Tibial artery (tissue), 4 donors: Measurements from ENCODE around the gene PRKCD.
A peak's percentile ranks its signal among the peaks of the same experiment; 100 is the strongest.

ENCODE experiments used
- DNase-seq, 2 donors: peaks; one replicate each; pipeline ENCODE4 v3.0.0-alpha.2; 2019
- H3K27ac ChIP-seq, 2 donors: fragments of 200-600 bp; sonication (generic) in 1 of 2; 1 replicate in 1 of 2; 2 replicates in 1 of 2; pipeline ENCODE4 v1.5.1; 2018 to 2019; ENCODE audit warnings: mild to moderate bottlenecking in 1 of 2
- H3K27me3 ChIP-seq, 2 donors: fragments of 200-600 bp; sonication (generic) in 1 of 2; one replicate each; pipeline versions ENCODE4 v1.5.1 to v1.6.0; 2016 to 2019
- H3K36me3 ChIP-seq, 3 donors: fragments of 200-600 bp; sonication (generic) in 2 of 3; one replicate each; pipeline ENCODE4 v1.5.1; 2016 to 2019; ENCODE audit warnings: mild to moderate bottlenecking in 2 of 3
- H3K4me1 ChIP-seq, 4 donors: fragments of 200-600 bp; sonication (generic) in 2 of 4; 1 replicate in 3 of 4; 2 replicates in 1 of 4; pipeline ENCODE4 v1.5.1; 2016 to 2019
- H3K4me3 ChIP-seq, 2 donors: fragments of 200-600 bp; sonication (generic) in 1 of 2; 1 replicate in 1 of 2; 2 replicates in 1 of 2; pipeline ENCODE4 v1.5.1; 2018 to 2019; ENCODE audit warnings: mild to moderate bottlenecking in 2 of 2
- H3K9me3 ChIP-seq, 3 donors: fragments of 200-600 bp; sonication (generic) in 1 of 3; one replicate each; pipeline ENCODE4 v1.5.1; 2016 to 2019
- intact Hi-C: fragments of 100-400 bp; cut with DNase I; formaldehyde crosslinking; loops from one replicate; pipeline ENCODE4 v1.15.0; 2023; ENCODE audit warnings: low total_unique reads
- TF ChIP-seq, protein P1 (sequence below), 2 experiments: fragments of 200-600 bp in 1 of 2; fragments of 450-650 bp in 1 of 2; IDR thresholded peaks; one replicate each; pipeline ENCODE4 v1.5.1; 2017 to 2019; ENCODE audit warnings: antibody characterized with exemption in 2 of 2, mild to moderate bottlenecking in 1 of 2, moderate library complexity in 1 of 2

Gene PRKCD

DNA sequence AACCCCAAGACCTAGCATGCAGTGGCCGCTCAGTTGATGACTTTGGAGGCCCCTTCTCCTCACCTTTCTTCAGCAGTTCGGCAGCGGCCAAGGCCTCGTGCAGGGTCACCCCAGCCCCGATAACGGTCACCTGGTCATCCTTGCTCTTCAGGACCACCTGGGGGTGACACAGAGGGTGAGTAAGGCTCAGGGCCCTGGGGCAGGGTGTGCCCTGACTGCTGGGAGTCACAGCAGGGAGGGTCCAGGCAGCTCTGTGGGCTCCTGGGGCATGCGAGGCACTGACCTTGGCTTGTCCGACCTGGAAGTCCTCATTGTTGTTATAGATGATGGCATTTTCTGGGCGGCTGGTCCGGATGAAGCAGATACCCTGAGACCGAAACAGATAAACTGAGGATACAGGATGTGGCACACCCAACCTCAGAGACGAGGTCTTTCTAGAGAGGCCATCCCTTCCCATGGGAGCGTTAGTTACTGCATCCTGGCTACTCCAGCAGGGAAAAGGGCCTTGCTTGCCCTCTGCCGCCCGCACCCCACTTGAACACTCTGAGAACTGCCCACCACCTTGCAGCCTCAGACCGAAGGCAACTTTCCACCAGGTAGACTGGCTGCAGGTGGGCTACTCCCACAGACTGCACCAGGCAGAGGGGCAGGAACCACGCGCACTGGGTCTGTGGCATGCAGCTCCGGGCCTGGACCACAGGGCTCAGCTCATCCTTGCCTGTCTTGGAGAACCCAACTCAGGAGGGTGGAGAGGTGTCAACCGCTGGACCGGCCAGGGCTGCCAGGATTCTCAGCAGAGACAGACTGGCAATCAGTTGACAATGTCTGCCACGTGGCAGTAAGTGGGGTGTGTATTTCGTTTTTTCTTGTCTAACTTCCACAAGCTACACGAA, 67.2 kb downstream of the PRKCD start:
- TF ChIP-seq, protein P1, sequence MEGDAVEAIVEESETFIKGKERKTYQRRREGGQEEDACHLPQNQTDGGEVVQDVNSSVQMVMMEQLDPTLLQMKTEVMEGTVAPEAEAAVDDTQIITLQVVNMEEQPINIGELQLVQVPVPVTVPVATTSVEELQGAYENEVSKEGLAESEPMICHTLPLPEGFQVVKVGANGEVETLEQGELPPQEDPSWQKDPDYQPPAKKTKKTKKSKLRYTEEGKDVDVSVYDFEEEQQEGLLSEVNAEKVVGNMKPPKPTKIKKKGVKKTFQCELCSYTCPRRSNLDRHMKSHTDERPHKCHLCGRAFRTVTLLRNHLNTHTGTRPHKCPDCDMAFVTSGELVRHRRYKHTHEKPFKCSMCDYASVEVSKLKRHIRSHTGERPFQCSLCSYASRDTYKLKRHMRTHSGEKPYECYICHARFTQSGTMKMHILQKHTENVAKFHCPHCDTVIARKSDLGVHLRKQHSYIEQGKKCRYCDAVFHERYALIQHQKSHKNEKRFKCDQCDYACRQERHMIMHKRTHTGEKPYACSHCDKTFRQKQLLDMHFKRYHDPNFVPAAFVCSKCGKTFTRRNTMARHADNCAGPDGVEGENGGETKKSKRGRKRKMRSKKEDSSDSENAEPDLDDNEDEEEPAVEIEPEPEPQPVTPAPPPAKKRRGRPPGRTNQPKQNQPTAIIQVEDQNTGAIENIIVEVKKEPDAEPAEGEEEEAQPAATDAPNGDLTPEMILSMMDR (IDR thresholded peaks at IDR 0.05): no peak
- intact Hi-C loops: no loop called here
- H3K4me3 ChIP-seq: no peak overlapping the region
- H3K4me1 ChIP-seq: no peaks in the 10 kb centered on the region
- no peak overlapping the region for H3K27ac ChIP-seq
- no peaks in the 10 kb centered on the region for H3K27me3 ChIP-seq
- H3K9me3 ChIP-seq: no peaks in the 10 kb centered on the region
- peak in 1 of 2 donors; percentile 44 for DNase-seq
- peaks cover 92 to 100% (median 98%) of the 10 kb centered on the region in 3 donors for H3K36me3 ChIP-seq

DNA sequence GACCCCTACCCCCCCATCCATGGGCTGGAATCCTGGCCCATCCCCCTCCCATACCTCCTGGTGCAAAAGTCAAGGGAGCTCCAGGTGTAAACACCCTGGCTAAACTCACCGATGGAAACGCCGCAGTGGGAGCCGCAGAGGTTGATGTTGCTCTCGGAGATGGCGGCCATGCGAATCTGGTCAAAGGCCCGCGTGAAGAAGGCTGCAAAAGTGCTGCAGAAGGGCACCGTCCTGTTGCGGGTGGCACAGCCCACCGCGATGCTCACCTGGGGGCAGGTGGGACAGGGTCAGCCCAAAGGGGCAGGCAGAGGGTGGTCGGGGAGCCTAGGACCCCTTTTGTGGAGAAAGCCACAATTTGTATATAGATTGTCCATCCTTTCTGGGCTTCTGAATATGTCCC, 68.2 kb downstream of the PRKCD start:
- H3K9me3 ChIP-seq: no peaks in the 10 kb centered on the region
- H3K4me1 ChIP-seq: no peaks in the 10 kb centered on the region
- peaks cover 98 to 100% (median 100%) of the 10 kb centered on the region in 3 donors for H3K36me3 ChIP-seq
- no peaks in the 10 kb centered on the region for H3K27me3 ChIP-seq
- DNase-seq: peak in 1 of 2 donors; percentile 61
- intact Hi-C loops: no loop called here
- H3K27ac ChIP-seq: no peak overlapping the region
- TF ChIP-seq, protein P1 (IDR thresholded peaks at IDR 0.05): no peak
- H3K4me3 ChIP-seq: no peak overlapping the region

DNA sequence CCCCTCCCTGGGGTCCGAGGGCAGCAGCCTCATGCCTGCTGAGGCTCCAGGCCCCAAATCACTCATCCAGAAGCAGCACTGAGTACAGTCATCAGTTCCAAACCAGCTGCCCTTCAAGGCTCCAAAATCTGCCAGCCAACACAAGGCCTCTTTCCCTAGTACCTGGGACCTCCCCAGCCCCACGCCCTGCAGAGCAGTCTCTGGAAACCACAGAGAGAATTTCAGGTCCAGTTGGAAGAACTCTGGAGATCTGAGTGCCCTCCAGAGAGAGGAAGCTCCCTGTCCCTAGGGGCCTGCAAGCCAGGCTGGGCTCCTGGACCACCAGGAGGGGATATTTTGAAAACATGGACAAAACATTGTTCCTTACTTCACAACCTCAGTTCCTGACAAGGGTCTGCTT, 68.6 kb downstream of the PRKCD start:
- intact Hi-C loops: no loop called here
- Histone ChIP-seq H3K27me3 (no peaks in the 10 kb centered on the region), H3K27ac (no peak overlapping the region), H3K4me1 (no peaks in the 10 kb centered on the region), H3K4me3 (no peak overlapping the region), H3K9me3 (no peaks in the 10 kb centered on the region), H3K36me3 (peaks cover 98 to 100% (median 100%) of the 10 kb centered on the region in 3 donors)
- DNase-seq: peak in 1 of 2 donors; percentile 33
- TF ChIP-seq, protein P1 (IDR thresholded peaks at IDR 0.05): no peak

DNA sequence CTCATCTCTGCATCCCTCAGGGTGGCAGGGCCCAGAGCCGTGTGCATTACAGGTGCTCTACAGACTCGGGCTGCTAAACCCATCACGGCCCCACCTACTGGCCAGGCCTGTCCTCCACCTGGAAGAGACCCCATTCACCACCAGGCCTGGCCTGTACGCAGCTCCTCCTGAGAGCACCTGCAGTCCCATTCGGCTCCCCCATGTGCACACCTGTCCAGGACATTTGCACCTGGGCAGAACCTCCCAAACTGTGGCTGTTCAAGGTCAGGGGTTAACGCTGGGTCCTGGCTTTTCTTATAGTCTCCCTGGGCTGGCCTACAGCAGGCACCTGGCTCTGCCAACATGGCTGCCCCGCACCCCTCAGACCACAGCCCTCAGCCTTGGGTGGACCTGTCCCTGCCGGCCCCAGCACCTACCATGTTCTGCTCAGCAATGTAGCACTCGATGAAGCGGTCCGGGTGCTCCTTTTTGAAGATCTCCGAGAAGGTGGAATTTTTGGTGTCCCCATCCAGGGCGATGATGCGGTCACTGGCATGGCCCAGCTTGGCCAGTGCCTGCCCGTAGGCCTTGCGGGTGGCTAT, 69.1 kb downstream of the PRKCD start:
- no peak for DNase-seq
- no peaks in the 10 kb centered on the region for H3K27me3 ChIP-seq
- H3K9me3 ChIP-seq: no peaks in the 10 kb centered on the region
- peaks cover 98 to 100% (median 99%) of the 10 kb centered on the region in 3 donors for H3K36me3 ChIP-seq
- H3K4me1 ChIP-seq: no peaks in the 10 kb centered on the region
- TF ChIP-seq, protein P1 (IDR thresholded peaks at IDR 0.05): no peak
- H3K4me3 ChIP-seq: no peak overlapping the region
- H3K27ac ChIP-seq: no peak overlapping the region
- intact Hi-C loops: no loop called here

DNA sequence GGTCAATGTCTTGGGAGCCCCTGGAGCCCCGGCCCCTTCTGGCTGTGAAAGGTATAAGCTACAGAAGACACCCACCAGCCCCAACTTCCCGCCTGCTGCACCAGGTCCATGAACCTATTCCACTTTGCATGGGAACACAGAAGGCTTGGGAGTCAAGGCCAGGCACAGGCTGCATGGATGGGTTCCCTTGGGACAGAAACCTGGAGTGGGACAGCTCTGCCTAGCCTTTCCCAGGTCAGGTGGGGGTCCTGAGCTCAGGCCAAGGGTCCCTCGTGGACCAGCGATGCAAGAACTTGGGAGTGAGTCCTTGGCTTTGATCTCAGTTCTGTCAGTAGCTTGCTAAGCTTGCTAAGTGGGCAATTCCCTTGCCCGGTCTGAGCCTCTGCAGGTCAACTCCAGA, 69.8 kb downstream of the PRKCD start:
- Histone ChIP-seq H3K9me3 (no peaks in the 10 kb centered on the region), H3K4me3 (no peak overlapping the region), H3K27ac (no peak overlapping the region), H3K27me3 (no peaks in the 10 kb centered on the region), H3K4me1 (peaks cover 0 to 4% (median under 1%) of the 10 kb centered on the region in 4 donors), H3K36me3 (peaks cover 96 to 100% (median 97%) of the 10 kb centered on the region in 3 donors)
- TF ChIP-seq, protein P1 (IDR thresholded peaks at IDR 0.05): no peak
- intact Hi-C loops: no loop called here
- peak in 1 of 2 donors; percentile 51 for DNase-seq
